HFF-Myc (cell line): ENCODE data around the gene FSD1.

Source experiments
- DNase-seq: peaks from one replicate; pipeline ENCODE4 v3.0.0-alpha.2; 2011; ENCODE audit warnings: low read depth; ENCODE audit errors: extremely low read depth
- H3K4me3 ChIP-seq: replicated peaks from 2 replicates; pipeline ENCODE4 v1.5.1; 2011; ENCODE audit warnings: low read depth, mild to moderate bottlenecking, control low read depth, low read length
- CTCF ChIP-seq: IDR thresholded peaks from 2 replicates; pipeline ENCODE4 v1.5.1; 2012; ENCODE audit warnings: mild to moderate bottlenecking, low read depth, low read length, control low read depth; ENCODE audit errors: missing control alignments

Gene FSD1

GRCh38 chr19:4277191-4277696, 27.2 kb upstream of the FSD1 start:
- no peak for TF ChIP-seq CTCF
- no peak for DNase-seq

GRCh38 chr19:4278010-4278409, 26.4 kb upstream of the FSD1 start:
- no peak overlapping the region for H3K4me3 ChIP-seq
- no peak for DNase-seq
- no peak for TF ChIP-seq CTCF

More at GRCh38 chr19:4277191-4277696, 27.2 kb upstream of the FSD1 start:
- no peak overlapping the region for H3K4me3 ChIP-seq

- no peak for TF ChIP-seq CTCF
- no peak for DNase-seq
- no peak within 1 kb of the TSS for H3K4me3 ChIP-seq
Observed at GRCh38 chr19:4278419-4279266, 25.8 kb upstream of the FSD1 start, which contains the start of gene SHD. SHD (plus strand) TSS chr19:4279266; CDS start chr19:4280064, 798 bp downstream.

- no peak for TF ChIP-seq CTCF
- DNase-seq: no peak
- H3K4me3 ChIP-seq: no peak overlapping the region
Observed at GRCh38 chr19:4279267-4279529, 25.2 kb upstream of the FSD1 start.

GRCh38 chr19:4279530-4280422, 24.6 kb upstream of the FSD1 start:
- H3K4me3 ChIP-seq: no peak overlapping the region
- no peak for DNase-seq
- no peak for TF ChIP-seq CTCF

GRCh38 chr19:4284176-4284958, 20.0 kb upstream of the FSD1 start:
- no peak for DNase-seq
- TF ChIP-seq CTCF: no peak
- H3K4me3 ChIP-seq: no peak overlapping the region
